Right atrium auricular region (tissue), 2 donors: Measurements from ENCODE around the gene PSMD1. TPM values are rescaled to one million over a fixed set of nuclear protein-coding genes. Genes with fewer than 3 reads are reported as not detected.

Experiments used
- DNase-seq: peaks from one replicate; pipeline ENCODE4 v3.0.0-alpha.2; 2019; ENCODE audit warnings: low spot score
- H3K27ac ChIP-seq, 2 donors: fragments of 200-600 bp; sonication (generic); 1 replicate in 1 of 2; 2 replicates in 1 of 2; pipeline ENCODE4 v1.5.1; 2016 to 2019
- H3K27me3 ChIP-seq, 2 donors: fragments of 200-600 bp; sonication (generic); one replicate each; pipeline versions ENCODE4 v1.5.1 to v1.6.0; 2017 to 2019
- H3K36me3 ChIP-seq: fragments of 200-600 bp; sonication (generic); one replicate; pipeline ENCODE4 v1.5.1; 2016
- H3K4me1 ChIP-seq, 2 donors: fragments of 200-600 bp; sonication (generic); one replicate each; pipeline versions ENCODE4 v1.5.1 to v1.6.0; 2017 to 2019
- H3K4me3 ChIP-seq, 2 donors: fragments of 200-600 bp; sonication (generic); 1 replicate in 1 of 2; 2 replicates in 1 of 2; pipeline ENCODE4 v1.5.1; 2017 to 2019; ENCODE audit warnings: mild to moderate bottlenecking in 1 of 2, moderate library complexity in 1 of 2
- H3K9me3 ChIP-seq, 2 donors: fragments of 200-600 bp; sonication (generic); one replicate each; pipeline ENCODE4 v1.5.1; 2019
- total RNA-seq, 2 donors: library from RNA; depleted of rRNA; stranded (reverse); fragments of >200 nt; gene quantifications; one replicate each; pipeline ENCODE4 v1.1.0, GENCODE V29; 2016
- TF ChIP-seq, protein P1 (sequence below), 2 donors: fragments of 200-600 bp; sonication (generic); IDR thresholded peaks; one replicate each; pipeline ENCODE4 v1.5.1; 2019; ENCODE audit warnings: antibody characterized with exemption in 2 of 2

The PSMD1 gene
- total RNA-seq, 2 donors from 2014 or later, result 53.1 to 75.4 TPM

DNA sequence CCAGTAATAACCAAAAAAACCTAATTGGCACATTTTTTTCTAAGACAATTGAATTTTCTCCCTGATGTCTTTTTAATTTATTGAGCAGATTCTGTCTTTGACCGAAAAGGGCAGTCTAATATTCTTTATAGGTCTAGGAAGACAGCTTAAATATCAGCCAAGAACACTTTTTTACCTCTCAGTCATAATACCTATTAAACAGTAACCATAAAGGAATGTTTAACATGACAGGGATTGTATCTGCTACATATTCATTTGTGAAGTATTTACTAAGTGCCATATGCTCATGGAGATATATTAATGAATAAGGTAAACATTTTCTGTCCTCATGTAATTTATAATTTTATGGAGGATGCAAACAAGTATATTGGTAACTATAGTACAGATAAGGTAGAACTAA lies 71.3 kb downstream of the PSMD1 start:
- Histone ChIP-seq H3K4me3 (no peak overlapping the region), H3K4me1 (peaks cover 0 to 28% of the 10 kb centered on the region in 2 donors), H3K9me3 (no peaks in the 10 kb centered on the region), H3K36me3 (no peaks in the 10 kb centered on the region), H3K27me3 (no peaks in the 10 kb centered on the region), H3K27ac (no peak overlapping the region)
- TF ChIP-seq, protein P1, sequence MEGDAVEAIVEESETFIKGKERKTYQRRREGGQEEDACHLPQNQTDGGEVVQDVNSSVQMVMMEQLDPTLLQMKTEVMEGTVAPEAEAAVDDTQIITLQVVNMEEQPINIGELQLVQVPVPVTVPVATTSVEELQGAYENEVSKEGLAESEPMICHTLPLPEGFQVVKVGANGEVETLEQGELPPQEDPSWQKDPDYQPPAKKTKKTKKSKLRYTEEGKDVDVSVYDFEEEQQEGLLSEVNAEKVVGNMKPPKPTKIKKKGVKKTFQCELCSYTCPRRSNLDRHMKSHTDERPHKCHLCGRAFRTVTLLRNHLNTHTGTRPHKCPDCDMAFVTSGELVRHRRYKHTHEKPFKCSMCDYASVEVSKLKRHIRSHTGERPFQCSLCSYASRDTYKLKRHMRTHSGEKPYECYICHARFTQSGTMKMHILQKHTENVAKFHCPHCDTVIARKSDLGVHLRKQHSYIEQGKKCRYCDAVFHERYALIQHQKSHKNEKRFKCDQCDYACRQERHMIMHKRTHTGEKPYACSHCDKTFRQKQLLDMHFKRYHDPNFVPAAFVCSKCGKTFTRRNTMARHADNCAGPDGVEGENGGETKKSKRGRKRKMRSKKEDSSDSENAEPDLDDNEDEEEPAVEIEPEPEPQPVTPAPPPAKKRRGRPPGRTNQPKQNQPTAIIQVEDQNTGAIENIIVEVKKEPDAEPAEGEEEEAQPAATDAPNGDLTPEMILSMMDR (IDR thresholded peaks at IDR 0.05), result no peak
- DNase-seq, result no peak

DNA sequence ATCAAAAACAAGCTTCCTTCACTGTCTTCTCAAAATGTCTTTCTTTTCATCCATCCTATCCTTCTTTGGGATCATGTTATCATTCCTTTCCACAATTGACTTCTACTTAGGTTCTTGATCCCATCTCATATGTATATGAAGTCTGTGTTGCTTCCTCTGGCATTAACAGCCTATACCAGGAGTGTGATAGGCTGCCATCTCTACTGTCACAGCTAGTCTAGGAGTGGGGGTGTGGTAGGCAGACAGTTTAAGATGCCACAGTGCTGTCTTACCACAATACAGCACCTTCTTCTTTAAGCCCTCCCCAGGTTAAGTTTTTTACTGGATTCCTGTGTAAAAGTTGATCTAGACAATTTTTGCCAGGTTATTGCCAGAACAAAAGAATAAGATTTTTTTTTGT lies 71.9 kb downstream of the PSMD1 start:
- no peak overlapping the region for H3K27ac ChIP-seq
- H3K27me3 ChIP-seq, result no peaks in the 10 kb centered on the region
- no peak overlapping the region for H3K4me3 ChIP-seq
- no peak for DNase-seq
- TF ChIP-seq, protein P1 (IDR thresholded peaks at IDR 0.05), result no peak
- H3K4me1 ChIP-seq, result peaks cover 0 to 22% of the 10 kb centered on the region in 2 donors
- H3K9me3 ChIP-seq, result no peaks in the 10 kb centered on the region
- H3K36me3 ChIP-seq, result no peaks in the 10 kb centered on the region

DNA sequence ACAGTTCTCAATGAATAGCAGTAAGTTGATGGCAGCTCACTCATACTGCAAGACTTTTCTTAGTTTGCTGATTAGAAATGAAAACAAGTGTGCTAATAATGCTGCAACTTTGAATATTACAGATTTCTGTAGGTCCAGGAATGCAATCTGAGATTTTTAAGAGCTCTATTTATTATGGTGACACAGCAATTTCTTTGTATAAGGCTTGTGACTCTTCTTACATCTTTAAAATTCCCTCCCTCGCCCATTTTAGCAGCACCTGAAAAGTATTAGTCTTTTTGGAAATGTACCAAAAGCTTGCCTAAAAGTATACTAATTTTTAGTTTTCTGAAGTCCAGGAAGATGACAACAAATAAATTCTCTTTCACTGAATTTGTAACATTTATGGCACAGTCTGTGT lies 72.5 kb downstream of the PSMD1 start:
- no peaks in the 10 kb centered on the region for H3K36me3 ChIP-seq
- H3K9me3 ChIP-seq, result no peaks in the 10 kb centered on the region
- H3K27ac ChIP-seq, result no peak overlapping the region
- H3K4me1 ChIP-seq, result peaks cover 0 to 16% of the 10 kb centered on the region in 2 donors
- H3K27me3 ChIP-seq, result no peaks in the 10 kb centered on the region
- TF ChIP-seq, protein P1 (IDR thresholded peaks at IDR 0.05), result no peak
- DNase-seq, result no peak
- H3K4me3 ChIP-seq, result no peak overlapping the region

DNA sequence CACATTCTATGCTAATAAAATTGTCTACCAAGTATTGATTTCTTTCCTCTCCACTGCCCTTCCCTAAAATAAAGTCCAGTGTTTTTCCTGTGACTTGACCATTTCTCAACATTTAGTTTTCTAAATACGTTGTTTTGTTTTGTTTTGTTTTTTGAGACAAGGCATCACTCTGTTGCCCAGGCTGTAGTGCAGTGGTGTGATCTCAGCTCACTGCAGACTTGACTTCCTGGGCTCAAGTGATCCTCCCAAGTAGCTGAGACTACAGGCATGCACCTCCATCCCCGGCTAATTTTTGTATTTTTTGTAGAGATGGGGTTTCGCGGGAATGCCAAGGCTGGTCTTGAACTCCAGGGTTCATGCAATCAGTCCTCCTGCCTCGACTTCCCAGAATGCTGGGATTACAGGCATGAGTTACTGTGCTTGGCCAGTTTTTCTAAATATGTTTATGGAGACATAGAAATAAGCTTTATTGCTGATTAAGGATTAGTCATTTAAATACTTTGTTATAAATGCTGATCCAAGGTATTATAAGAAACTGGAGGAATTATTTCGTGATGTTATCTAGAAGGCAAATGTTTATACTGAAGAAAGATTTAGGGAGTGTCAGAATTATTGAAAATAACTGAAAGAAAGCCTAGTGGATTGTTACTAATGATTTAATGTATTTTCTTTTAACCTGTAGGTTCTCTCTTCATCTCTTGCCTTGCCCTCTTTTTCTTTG lies 73.8 kb downstream of the PSMD1 start:
- no peaks in the 10 kb centered on the region for H3K36me3 ChIP-seq

DNA sequence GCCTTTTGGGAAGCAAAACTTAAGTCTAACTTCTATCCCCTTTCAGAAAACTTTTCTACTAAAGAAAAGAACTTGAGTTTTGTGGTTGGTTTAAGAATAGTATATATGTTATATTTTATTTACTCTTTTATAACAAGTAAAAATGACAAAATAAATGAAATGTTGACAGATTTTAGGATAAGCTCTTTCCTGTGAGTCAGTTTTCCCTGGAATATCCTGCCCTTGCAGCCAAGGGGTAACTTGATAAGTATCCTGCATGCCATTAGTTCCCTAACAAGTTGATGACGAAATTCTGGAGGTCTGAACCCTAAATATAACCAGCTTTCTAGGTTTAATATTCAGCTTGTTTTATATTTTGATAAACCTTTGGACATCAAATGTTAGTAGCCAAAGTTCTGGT lies 75.5 kb downstream of the PSMD1 start:
- no peaks in the 10 kb centered on the region for H3K36me3 ChIP-seq
- DNase-seq, result no peak
- H3K4me1 ChIP-seq, result peaks cover 0 to 7% of the 10 kb centered on the region in 2 donors
- no peaks in the 10 kb centered on the region for H3K27me3 ChIP-seq
- H3K4me3 ChIP-seq, result no peak overlapping the region
- no peak overlapping the region for H3K27ac ChIP-seq
- TF ChIP-seq, protein P1 (IDR thresholded peaks at IDR 0.05), result no peak
- no peaks in the 10 kb centered on the region for H3K9me3 ChIP-seq

More for the DNA sequence above, 73.8 kb downstream of the PSMD1 start:
- Histone ChIP-seq H3K4me1 (peaks cover 0 to 7% of the 10 kb centered on the region in 2 donors), H3K9me3 (no peaks in the 10 kb centered on the region), H3K27ac (no peak overlapping the region), H3K4me3 (no peak overlapping the region), H3K27me3 (no peaks in the 10 kb centered on the region)
- TF ChIP-seq, protein P1 (IDR thresholded peaks at IDR 0.05), result no peak
- no peak for DNase-seq
